DOHH2 (cell line): Measurements from ENCODE around the gene TAF1C.

Experiments used
- CTCF ChIP-seq: fragments of 200-600 bp; sonication (generic); IDR thresholded peaks from one replicate; pipeline ENCODE4 v1.5.1; 2014; ENCODE audit warnings: antibody characterized with exemption, mild to moderate bottlenecking, low read depth, low read length; ENCODE audit not compliant: poor library complexity, severe bottlenecking
- EZH2phosphoT487 ChIP-seq: fragments of 200-600 bp; sonication (generic); IDR thresholded peaks from 2 replicates; pipeline ENCODE4 v1.6.1; 2017; ENCODE audit warnings: borderline replicate concordance, mild to moderate bottlenecking, antibody characterized with exemption, low read length, moderate library complexity, mixed read lengths

- TF ChIP-seq CTCF (no peak), EZH2phosphoT487 (no peak)
Measured at GRCh38 chr16:84181144-84181915, 5.5 kb downstream of the TAF1C start.
